ENCODE data around the gene APBB1. TPM values are rescaled to one million over a fixed set of nuclear protein-coding genes. Genes with fewer than 3 reads are reported as not detected.

Gene APBB1
- total and polyA plus RNA-seq, 2 donors (not counting 1 experiment from before 2014, with no cell fraction given), result 23.4 to 32.5 TPM

GRCh38 chr11:6417907-6418556, 862 bp downstream of the APBB1 start:
- Histone ChIP-seq H4K20me1 (ENCODE audit: control insufficient read depth, insufficient read depth, low read length, poor library complexity, severe bottlenecking) (no peaks in the 10 kb centered on the region), H3K27me3 (replicated peaks in 1 of 4; ENCODE audit: control extremely low read depth in 1 of 4, control insufficient read depth in 3 of 4, insufficient read depth in 4 of 4, low read length in 3 of 4) (no peaks in the 10 kb centered on the region), H3K4me2 (replicated peaks; ENCODE audit: low read depth, low read length, poor library complexity, severe bottlenecking) (peak overlapping the region; percentile 92), H3K79me2 (ENCODE audit: control insufficient read depth, insufficient read depth, low read length) (peaks cover 20% of the 10 kb centered on the region), H3K9me3 (ENCODE audit: control extremely low read depth in 1 of 3, control insufficient read depth in 2 of 3, insufficient read depth in 1 of 3, low read length in 2 of 3) (no peaks in the 10 kb centered on the region), H3K4me1 (ENCODE audit: control insufficient read depth in 2 of 2, insufficient read depth in 2 of 2, low read length in 2 of 2) (peaks cover 29 to 32% of the 10 kb centered on the region in 2 donors), H2AFZ (ENCODE audit: insufficient read depth, low read depth, low read length, poor library complexity, severe bottlenecking) (peak overlapping the region; percentile 99), H3K4me3 (ENCODE audit: control extremely low read depth in 1 of 5, extremely low read depth in 1 of 5, insufficient read depth in 1 of 5, low read depth in 2 of 5, low read length in 4 of 5) (peak overlapping the region in 4 of 5 experiments; percentile 60 to 85 (median 74)), H3K36me3 (replicated peaks in 1 of 2; ENCODE audit: control extremely low read depth in 1 of 2, control insufficient read depth in 1 of 2, extremely low read depth in 1 of 2, insufficient read depth in 2 of 2, low read length in 1 of 2) (no peaks in the 10 kb centered on the region), H3K27ac (ENCODE audit: low read length in 2 of 2) (no peak overlapping the region), H3K9ac (ENCODE audit: low read length) (peak overlapping the region; percentile 83)
- H3K27me3 Mint-ChIP-seq, result peaks cover 17% of the 10 kb centered on the region
- intact Hi-C loops (cut with micrococcal nuclease), result loop anchor here (1.0 kb wide), 1 partner anchor 16 kb away; no protein-coding TSS in a partner anchor
- H3K9me3 Mint-ChIP-seq (ENCODE audit: insufficient read depth), result no peaks in the 10 kb centered on the region
- DNase-seq (no peak), ATAC-seq (ENCODE audit: low read depth) (no peak)
- H3K27ac Mint-ChIP-seq, result no peak overlapping the region
- H3K4me3 Mint-ChIP-seq, result no peak overlapping the region
- no peak for TF ChIP-seq CTCF (IDR thresholded peaks at IDR 0.05)
- TF ChIP-seq EZH2 (IDR thresholded peaks at IDR 0.05; ENCODE audit: borderline replicate concordance, insufficient read depth, low read depth, low read length, poor library complexity, severe bottlenecking), result no peak
- H3K4me1 Mint-ChIP-seq, result peaks cover 7% of the 10 kb centered on the region
- POLR2A ChIA-PET, result interaction anchor here (1.5 to 3.8 kb wide), 2 partner anchors 27 to 39 kb away, joined by 3 to 23 read pairs; partner anchors contain the start of gene SMPD1
- CTCF ChIA-PET, result interaction anchor here (1.6 to 6.0 kb wide), 4 partner anchors 9 to 288 kb away, joined by 4 to 29 read pairs (median 16); no protein-coding TSS in a partner anchor
- WGBS (ENCODE audit: insufficient coverage), result 66% methylated on average over 7 of the region's 7 CpGs

- Histone ChIP-seq H3K27ac (ENCODE audit: low read length in 2 of 2) (no peak overlapping the region), H3K4me2 (replicated peaks; ENCODE audit: low read depth, low read length, poor library complexity, severe bottlenecking) (no peak overlapping the region), H3K4me1 (ENCODE audit: control insufficient read depth in 2 of 2, insufficient read depth in 2 of 2, low read length in 2 of 2) (peaks cover 29 to 32% of the 10 kb centered on the region in 2 donors), H2AFZ (ENCODE audit: insufficient read depth, low read depth, low read length, poor library complexity, severe bottlenecking) (no peak overlapping the region), H3K4me3 (ENCODE audit: control extremely low read depth in 1 of 5, extremely low read depth in 1 of 5, insufficient read depth in 1 of 5, low read depth in 2 of 5, low read length in 4 of 5) (no peak overlapping the region), H3K9ac (ENCODE audit: low read length) (no peak overlapping the region), H3K79me2 (ENCODE audit: control insufficient read depth, insufficient read depth, low read length) (peaks cover 21% of the 10 kb centered on the region), H3K27me3 (replicated peaks in 1 of 4; ENCODE audit: control extremely low read depth in 1 of 4, control insufficient read depth in 3 of 4, insufficient read depth in 4 of 4, low read length in 3 of 4) (no peaks in the 10 kb centered on the region), H3K36me3 (replicated peaks in 1 of 2; ENCODE audit: control extremely low read depth in 1 of 2, control insufficient read depth in 1 of 2, extremely low read depth in 1 of 2, insufficient read depth in 2 of 2, low read length in 1 of 2) (no peaks in the 10 kb centered on the region), H4K20me1 (ENCODE audit: control insufficient read depth, insufficient read depth, low read length, poor library complexity, severe bottlenecking) (no peaks in the 10 kb centered on the region), H3K9me3 (ENCODE audit: control extremely low read depth in 1 of 3, control insufficient read depth in 2 of 3, insufficient read depth in 1 of 3, low read length in 2 of 3) (no peaks in the 10 kb centered on the region)
- ATAC-seq (ENCODE audit: low read depth) (no peak), DNase-seq (no peak)
- POLR2A ChIA-PET, result no interaction called here
- Mint-ChIP-seq H3K27me3 (peaks cover 2% of the 10 kb centered on the region), H3K4me1 (peaks cover 7% of the 10 kb centered on the region), H3K9me3 (ENCODE audit: insufficient read depth) (no peaks in the 10 kb centered on the region), H3K27ac (no peak overlapping the region), H3K4me3 (no peak overlapping the region)
- 94% methylated on average over 6 of the region's 6 CpGs for WGBS (ENCODE audit: insufficient coverage)
- intact Hi-C loops (cut with micrococcal nuclease), result no loop called here
- TF ChIP-seq CTCF (IDR thresholded peaks at IDR 0.05) (no peak), EZH2 (IDR thresholded peaks at IDR 0.05; ENCODE audit: borderline replicate concordance, insufficient read depth, low read depth, low read length, poor library complexity, severe bottlenecking) (no peak)
- CTCF ChIA-PET, result interaction anchor here (4.3 to 6.0 kb wide), 2 partner anchors 28 to 37 kb away, joined by 29 read pairs; no protein-coding TSS in a partner anchor
Measured at GRCh38 chr11:6415797-6416196, 3.1 kb downstream of the APBB1 start.
